A673 (cell line): Measurements from ENCODE around the gene COBL. TPM values are rescaled to one million over a fixed set of nuclear protein-coding genes. Genes with fewer than 3 reads are reported as not detected.

ENCODE experiments used
- BruUV-seq: library from RNA; stranded (reverse); fragments of 400-500 nt; replicated peaks from 2 replicates; lab custom pipeline; 2021; lab: Mats Ljungman, UMichigan
- CTCF ChIA-PET: fragments of 300-600 bp; sonication (Branson Sonifier 250); formaldehyde crosslinking; loops from one replicate; lab custom pipeline; 2022; ENCODE audit warnings: antibody characterized with exemption; lab: Charles Lee
- POLR2A ChIA-PET: fragments of 300-600 bp; sonication (Branson Sonifier 250); formaldehyde crosslinking; loops from one replicate; lab custom pipeline; 2022; ENCODE audit warnings: antibody characterized with exemption; ENCODE audit not compliant: low non-redundant PET; lab: Charles Lee
- DNase-seq: peaks from one replicate; pipeline ENCODE4 v3.0.0-alpha.2; 2015; ENCODE audit warnings: low spot score
- H3K27ac ChIP-seq: fragments of 200-600 bp; sonication (generic); 2 replicates; pipeline ENCODE4 v1.5.1; 2016; ENCODE audit warnings: mixed run types, low read depth, mild to moderate bottlenecking, mixed read lengths, antibody characterized with exemption, low read length; ENCODE audit not compliant: poor library complexity, severe bottlenecking
- H3K27me3 ChIP-seq: fragments of 200-600 bp; sonication (generic); replicated peaks from 2 replicates; pipeline ENCODE4 v1.6.1; 2017; ENCODE audit warnings: mixed run types, low read depth, mild to moderate bottlenecking, mixed read lengths, antibody characterized with exemption, low read length; ENCODE audit not compliant: insufficient read depth, poor library complexity
- H3K36me3 ChIP-seq: fragments of 200-600 bp; sonication (generic); 2 replicates; pipeline ENCODE4 v1.6.1; 2016; ENCODE audit warnings: mixed run types, mild to moderate bottlenecking, mixed read lengths, antibody characterized with exemption, low read length; ENCODE audit not compliant: insufficient read depth, poor library complexity, severe bottlenecking
- H3K4me1 ChIP-seq: fragments of 200-600 bp; sonication (generic); 2 replicates; pipeline ENCODE4 v1.6.1; 2017; ENCODE audit warnings: mixed run types, mild to moderate bottlenecking, mixed read lengths, antibody characterized with exemption, low read length; ENCODE audit not compliant: insufficient read depth, poor library complexity, severe bottlenecking
- H3K4me3 ChIP-seq: fragments of 200-600 bp; sonication (generic); 2 replicates; pipeline ENCODE4 v1.5.1; 2016; ENCODE audit warnings: low read depth, mixed run types, mild to moderate bottlenecking, mixed read lengths, low read length; ENCODE audit not compliant: poor library complexity, severe bottlenecking
- H3K9me3 ChIP-seq: fragments of 200-600 bp; sonication (generic); 2 replicates; pipeline ENCODE4 v1.6.1; 2016; ENCODE audit warnings: mixed run types, low read depth, mild to moderate bottlenecking, mixed read lengths, antibody characterized with exemption, low read length; ENCODE audit not compliant: poor library complexity, severe bottlenecking
- CTCF ChIP-seq: fragments of 300-800, 200-600 bp; sonication (generic); conservative IDR thresholded peaks from 2 replicates; pipeline ENCODE4 v1.5.1; 2017; ENCODE audit warnings: low read depth, mild to moderate bottlenecking, antibody characterized with exemption, low read length, moderate library complexity, mixed read lengths
- EZH2 ChIP-seq: fragments of 200-600 bp; sonication (generic); IDR thresholded peaks from 2 replicates; pipeline ENCODE4 v1.6.1; 2017; ENCODE audit warnings: borderline replicate concordance, low read depth, mild to moderate bottlenecking, mixed read lengths, antibody characterized with exemption, low read length; ENCODE audit not compliant: poor library complexity, severe bottlenecking
- intact Hi-C: fragments of 100-400 bp; cut with micrococcal nuclease; formaldehyde crosslinking; loops from one replicate; pipeline ENCODE4 v1.10.0; 2022; ENCODE audit not compliant: unreplicated experiment
- total RNA-seq: library from RNA; stranded (reverse); gene quantifications from 2 replicates; pipeline ENCODE4 v1.2.3, GENCODE V29; 2021

COBL gene
- total RNA-seq, 1 experiment from 2014 or later = not detected

GRCh38 chr7:51059504-51060142, 257.0 kb downstream of the COBL start:
- DNase-seq = no peak
- Histone ChIP-seq H3K9me3 (no peaks in the 10 kb centered on the region), H3K27me3 (no peaks in the 10 kb centered on the region), H3K4me3 (no peak overlapping the region), H3K4me1 (no peaks in the 10 kb centered on the region), H3K36me3 (no peaks in the 10 kb centered on the region), H3K27ac (no peak overlapping the region)
- TF ChIP-seq CTCF = no peak
- no peak for TF ChIP-seq EZH2
- ChIA-PET CTCF (no interaction called here), POLR2A (no interaction called here)
- no TSS peak for BruUV-seq
- intact Hi-C loops = no loop called here

- Histone ChIP-seq H3K36me3 (no peaks in the 10 kb centered on the region), H3K4me1 (no peaks in the 10 kb centered on the region), H3K27ac (no peak overlapping the region), H3K27me3 (no peaks in the 10 kb centered on the region), H3K4me3 (no peak overlapping the region), H3K9me3 (no peaks in the 10 kb centered on the region)
- TF ChIP-seq EZH2 (no peak), CTCF (no peak)
- no peak for DNase-seq
- intact Hi-C loops = no loop called here
- no TSS peak for BruUV-seq
- ChIA-PET POLR2A (no interaction called here), CTCF (no interaction called here)
Observed at GRCh38 chr7:51058764-51059163, 257.8 kb downstream of the COBL start.

DNA sequence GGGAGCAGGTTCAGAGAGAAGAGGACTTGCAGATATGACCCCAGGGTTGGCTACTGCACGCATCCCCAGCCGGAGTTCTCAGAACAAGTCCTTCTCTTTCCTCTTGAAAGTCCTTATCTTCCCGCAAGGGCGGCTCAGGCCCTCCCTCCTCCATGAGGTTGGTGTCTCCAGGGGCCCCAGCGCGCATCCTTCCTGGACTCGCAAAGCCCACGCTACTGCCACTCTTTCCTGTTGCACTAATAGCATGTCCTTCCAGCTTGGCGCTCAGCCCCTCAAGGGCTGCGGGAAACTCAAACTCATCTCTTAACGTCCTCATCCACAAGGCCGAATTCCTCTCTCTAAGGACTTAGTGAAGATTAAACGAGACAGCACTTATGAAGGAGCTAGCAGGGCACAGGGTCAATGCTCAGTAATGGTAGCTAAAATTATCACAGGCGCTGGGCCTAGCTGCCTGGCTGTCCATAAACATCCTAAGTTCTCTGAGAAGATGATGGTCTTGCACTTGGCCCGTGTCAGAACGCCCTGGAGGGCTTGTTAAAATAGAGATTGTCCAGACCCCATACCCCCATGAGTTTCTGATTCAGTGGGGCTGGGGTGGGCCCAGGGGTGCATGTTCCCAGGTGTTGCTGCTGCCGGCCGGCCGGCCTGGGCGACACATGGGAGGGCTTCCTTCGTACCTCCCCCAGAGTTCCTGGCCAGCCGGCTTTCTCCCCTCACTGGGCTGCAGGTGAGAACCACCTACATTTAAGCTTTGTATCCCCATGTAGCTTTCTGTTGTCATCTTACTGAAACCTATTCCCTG, 261.4 kb downstream of the COBL start:
- BruUV-seq = no TSS peak
- intact Hi-C loops = no loop called here
- DNase-seq = no peak
- Histone ChIP-seq H3K4me1 (no peaks in the 10 kb centered on the region), H3K27ac (no peak overlapping the region), H3K36me3 (no peaks in the 10 kb centered on the region), H3K27me3 (no peaks in the 10 kb centered on the region), H3K9me3 (peaks cover 14% of the 10 kb centered on the region), H3K4me3 (no peak overlapping the region)
- POLR2A ChIA-PET = no interaction called here
- TF ChIP-seq CTCF (no peak), EZH2 (no peak)
- CTCF ChIA-PET = no interaction called here
